ENCODE data around the gene RPS15. TPM values are rescaled to one million over a fixed set of nuclear protein-coding genes. Genes with fewer than 3 reads are reported as not detected.

The RPS15 gene
- total and polyA plus RNA-seq, 9 of the 15 experiments (the other 6 are each of a cell fraction or from before 2014, with no cell fraction given), result 605 to 2,791 (median 957) TPM

GRCh38 chr19:1435378-1435989, 2.7 kb upstream of the RPS15 start (continued):
- TF ChIP-seq ZNF592 (IDR thresholded peaks at IDR 0.05), result peak; percentile 46; the same call in 1 of the 2 replicates
- no peak for TF ChIP-seq TBP (optimal IDR thresholded peaks at IDR 0.05; ENCODE audit: low read depth, low read length)
- 0 out of 2 replicates have a peak, but pooled peaks have one; percentile 39 for TF ChIP-seq ZBTB5 (IDR thresholded peaks at IDR 0.05)
- no peak for TF ChIP-seq SIRT6 (IDR thresholded peaks at IDR 0.05; ENCODE audit: low read depth, low read length)
- TF ChIP-seq RFX1 (IDR thresholded peaks at IDR 0.05), result no peak
- 0 out of 2 replicates have a peak, but pooled peaks have one; percentile 39 for TF ChIP-seq MITF (IDR thresholded peaks at IDR 0.05)
- peak; percentile 94 for TF ChIP-seq ZBTB33 (CRISPR knock-in tag; IDR thresholded peaks at IDR 0.05)
- no peak for TF ChIP-seq MTA1 (IDR thresholded peaks at IDR 0.05; ENCODE audit: borderline replicate concordance)
- no peak for TF ChIP-seq CREB3L1 (IDR thresholded peaks at IDR 0.05; ENCODE audit: borderline replicate concordance, low read depth)
- no peak for TF ChIP-seq NR4A1 (CRISPR knock-in tag; IDR thresholded peaks at IDR 0.05)
- no peak for TF ChIP-seq NR4A1 (tag; IDR thresholded peaks at IDR 0.05)
- TF ChIP-seq ZNF311 (CRISPR knock-in tag; IDR thresholded peaks at IDR 0.05), result no peak
- no peak for TF ChIP-seq NBN (IDR thresholded peaks at IDR 0.05; ENCODE audit: low read depth)
- peak; percentile 51; the same call in 1 of the 2 replicates for TF ChIP-seq USF1 (CRISPR knock-in tag; IDR thresholded peaks at IDR 0.05)
- TF ChIP-seq RBFOX2 (IDR thresholded peaks at IDR 0.05; ENCODE audit: low read depth, low read length), result no peak
- no peak for TF ChIP-seq ZNF232 (CRISPR knock-in tag; IDR thresholded peaks at IDR 0.05)

Measured in K562 (cell line).